BLaER1 treated with 17β-estradiol and CSF1 and Interleukin-3, amounts not matched to agents 10 nM and 100 nM (cell line): ENCODE measurements around the gene ZNF236.

Experiments
- H3K27ac ChIP-seq, 11 experiments: shearing (Covaris generic); formaldehyde crosslinking; 2 replicates each; pipeline ENCODE4 v1.8.1; 2022
- H3K27me3 ChIP-seq, 11 experiments: shearing (Covaris generic); formaldehyde crosslinking; 2 replicates each; pipeline ENCODE4 v1.8.1; 2022
- H3K36me3 ChIP-seq, 11 experiments: shearing (Covaris generic); formaldehyde crosslinking; 2 replicates each; pipeline ENCODE4 v1.8.1; 2022
- H3K4me1 ChIP-seq, 10 experiments: shearing (Covaris generic); formaldehyde crosslinking; 2 replicates each; pipeline ENCODE4 v1.8.1; 2022
- H3K4me2 ChIP-seq, 11 experiments: shearing (Covaris generic); formaldehyde crosslinking; 2 replicates each; pipeline ENCODE4 v1.8.1; 2022
- H3K4me3 ChIP-seq, 10 experiments: shearing (Covaris generic); formaldehyde crosslinking; 2 replicates each; pipeline ENCODE4 v1.8.1; 2022
- H3K9ac ChIP-seq, 11 experiments: shearing (Covaris generic); formaldehyde crosslinking; 2 replicates each; pipeline ENCODE4 v1.8.1; 2022
- H3K9me3 ChIP-seq, 11 experiments: shearing (Covaris generic); formaldehyde crosslinking; replicated peaks in 1 of 11; 2 replicates each; pipeline ENCODE4 v1.8.1; 2022
- H4K20me1 ChIP-seq, 11 experiments: shearing (Covaris generic); formaldehyde crosslinking; 2 replicates each; pipeline ENCODE4 v1.8.1; 2022
- Cebpa-rat ChIP-seq, 11 experiments: shearing (Covaris generic); IDR thresholded peaks; 2 replicates each; pipeline ENCODE4 v1.8.1; 2022

The ZNF236 gene

DNA sequence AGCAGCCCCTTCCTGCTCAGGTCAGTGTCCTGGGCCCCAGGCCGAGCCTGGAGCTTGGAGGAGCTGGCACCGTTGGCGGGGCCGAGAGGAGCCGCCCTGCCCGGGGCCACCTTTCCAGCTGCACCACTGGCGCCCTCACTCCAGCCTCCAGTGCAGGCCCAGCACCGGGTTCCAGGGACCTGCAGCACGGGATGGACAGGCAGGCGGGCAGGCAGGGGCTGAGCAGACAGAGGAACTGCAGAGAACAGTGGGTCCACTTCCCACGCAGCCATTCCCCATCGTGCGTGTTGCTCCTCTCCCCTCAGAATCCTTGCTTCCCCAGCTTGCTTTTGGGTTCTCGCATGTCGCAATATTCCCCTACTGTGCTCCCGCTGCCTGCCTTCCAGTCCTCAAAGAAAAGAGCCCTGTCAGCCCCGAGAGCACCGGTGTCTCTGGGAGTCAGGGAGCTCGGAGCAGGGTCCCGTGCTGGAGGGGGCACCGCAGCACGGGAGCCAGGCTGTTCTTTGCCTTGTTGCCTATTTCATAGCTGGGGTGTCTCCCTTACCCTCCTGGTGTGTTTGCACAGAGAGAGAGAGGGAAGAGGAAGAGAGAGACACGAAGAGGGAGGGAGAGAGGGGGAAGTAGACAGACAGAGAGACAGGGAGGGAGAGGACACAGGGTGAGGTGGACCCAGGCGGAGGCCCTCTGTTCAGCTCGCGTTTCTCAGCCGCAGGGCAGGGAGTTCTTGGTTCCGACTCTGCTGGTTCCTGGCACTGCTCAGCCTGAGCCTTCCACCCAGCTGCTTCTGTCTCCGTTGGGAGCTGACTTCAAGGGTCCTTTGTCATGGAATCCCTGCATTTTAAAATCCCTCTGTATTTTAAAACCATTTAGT, 184.2 kb downstream of the ZNF236 start:
- Histone ChIP-seq H3K4me3 (no peak overlapping the region), H4K20me1 (peaks cover 6 to 70% (median 34%) of the 10 kb centered on the region in 11 experiments; a peak in 19 of 22 replicates), H3K27ac (peak overlapping the region in 7 of 11 experiments; percentile 16 to 82 (median 31); a peak in 9 of 22 replicates), H3K9me3 (no peaks in the 10 kb centered on the region), H3K9ac (peak overlapping the region in 5 of 11 experiments; percentile 2 to 51 (median 19); a peak in 3 of 22 replicates), H3K4me1 (peaks cover 69 to 84% (median 75%) of the 10 kb centered on the region in 10 experiments), H3K36me3 (peaks cover 5 to 51% (median 24%) of the 10 kb centered on the region in 11 experiments; a peak in 20 of 22 replicates), H3K4me2 (peak overlapping the region in 10 of 11 experiments; percentile 71 to 95 (median 87); a peak in 19 of 22 replicates), H3K27me3 (no peaks in the 10 kb centered on the region; a peak in 1 of 22 replicates)
- TF ChIP-seq Cebpa-rat (IDR thresholded peaks at IDR 0.05) = peak in 4 of 11 experiments; percentile 13 to 44 (median 31); a peak in 4 of 22 replicates

DNA sequence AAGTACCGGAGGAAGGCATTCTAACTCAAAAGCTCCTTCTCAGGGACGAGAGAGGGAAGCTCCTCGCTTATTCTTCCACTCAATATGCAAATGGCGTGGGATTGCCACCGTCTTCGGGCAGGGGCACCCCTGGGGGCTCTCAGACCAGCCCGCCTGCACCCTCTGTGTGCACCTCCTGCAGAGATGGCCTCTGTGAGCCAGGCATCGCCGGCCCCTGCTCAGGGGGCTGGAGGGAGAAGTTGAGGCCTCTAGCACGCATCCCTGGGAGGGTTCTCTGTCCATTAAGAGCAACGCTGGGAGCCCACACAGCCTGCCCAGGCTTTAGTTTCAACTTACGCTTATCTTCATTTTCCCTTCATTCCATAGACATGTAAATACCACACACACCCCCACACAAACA, 184.9 kb downstream of the ZNF236 start:
- Histone ChIP-seq H3K27me3 (no peaks in the 10 kb centered on the region; a peak in 1 of 22 replicates), H3K4me2 (peak overlapping the region in 10 of 11 experiments; percentile 20 to 95 (median 87); a peak in 19 of 22 replicates), H3K27ac (peak overlapping the region in 3 of 11 experiments; percentile 31 to 82 (median 35); a peak in 3 of 22 replicates), H3K4me1 (peaks cover 69 to 91% (median 82%) of the 10 kb centered on the region in 10 experiments), H3K36me3 (peaks cover 11 to 58% (median 31%) of the 10 kb centered on the region in 11 experiments; a peak in 21 of 22 replicates), H3K9me3 (no peaks in the 10 kb centered on the region), H3K4me3 (no peak overlapping the region), H4K20me1 (peaks cover 13 to 77% (median 40%) of the 10 kb centered on the region in 11 experiments; a peak in 20 of 22 replicates), H3K9ac (peak overlapping the region in 3 of 11 experiments; percentile 14 to 26 (median 19); a peak in 2 of 22 replicates)
- TF ChIP-seq Cebpa-rat (IDR thresholded peaks at IDR 0.05) = no peak

DNA sequence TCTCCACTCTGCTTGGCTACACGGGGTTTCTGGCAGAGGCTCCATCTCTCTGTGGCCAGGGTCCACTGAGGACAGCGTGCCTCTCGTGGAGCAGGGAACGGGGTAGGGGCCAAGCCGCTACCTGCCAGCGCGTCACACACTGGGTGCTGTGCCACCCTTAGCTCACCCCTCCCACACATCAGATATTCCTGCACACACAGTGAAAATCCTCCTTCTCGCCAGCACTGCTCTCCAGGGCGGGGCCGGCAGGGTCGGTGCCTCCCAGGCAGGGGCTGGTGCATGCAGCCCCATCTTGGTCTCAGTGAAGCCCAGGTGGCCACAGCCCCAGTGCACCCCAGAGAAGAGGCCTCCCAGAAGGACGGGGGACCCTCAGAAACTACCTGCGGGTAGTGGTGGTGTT, 185.6 kb downstream of the ZNF236 start:
- no peaks in the 10 kb centered on the region; a peak in 1 of 22 replicates for H3K27me3 ChIP-seq
- no peak for TF ChIP-seq Cebpa-rat (IDR thresholded peaks at IDR 0.05)
- H3K4me2 ChIP-seq = peak overlapping the region in 4 of 11 experiments; percentile 14 to 95 (median 92); a peak in 6 of 22 replicates
- no peaks in the 10 kb centered on the region for H3K9me3 ChIP-seq
- H3K27ac ChIP-seq = no peak overlapping the region
- H3K9ac ChIP-seq = no peak overlapping the region
- peaks cover 21 to 85% (median 47%) of the 10 kb centered on the region in 11 experiments for H4K20me1 ChIP-seq
- H3K4me3 ChIP-seq = no peak overlapping the region
- peaks cover 69 to 98% (median 88%) of the 10 kb centered on the region in 10 experiments for H3K4me1 ChIP-seq
- H3K36me3 ChIP-seq = peaks cover 19 to 66% (median 39%) of the 10 kb centered on the region in 11 experiments

DNA sequence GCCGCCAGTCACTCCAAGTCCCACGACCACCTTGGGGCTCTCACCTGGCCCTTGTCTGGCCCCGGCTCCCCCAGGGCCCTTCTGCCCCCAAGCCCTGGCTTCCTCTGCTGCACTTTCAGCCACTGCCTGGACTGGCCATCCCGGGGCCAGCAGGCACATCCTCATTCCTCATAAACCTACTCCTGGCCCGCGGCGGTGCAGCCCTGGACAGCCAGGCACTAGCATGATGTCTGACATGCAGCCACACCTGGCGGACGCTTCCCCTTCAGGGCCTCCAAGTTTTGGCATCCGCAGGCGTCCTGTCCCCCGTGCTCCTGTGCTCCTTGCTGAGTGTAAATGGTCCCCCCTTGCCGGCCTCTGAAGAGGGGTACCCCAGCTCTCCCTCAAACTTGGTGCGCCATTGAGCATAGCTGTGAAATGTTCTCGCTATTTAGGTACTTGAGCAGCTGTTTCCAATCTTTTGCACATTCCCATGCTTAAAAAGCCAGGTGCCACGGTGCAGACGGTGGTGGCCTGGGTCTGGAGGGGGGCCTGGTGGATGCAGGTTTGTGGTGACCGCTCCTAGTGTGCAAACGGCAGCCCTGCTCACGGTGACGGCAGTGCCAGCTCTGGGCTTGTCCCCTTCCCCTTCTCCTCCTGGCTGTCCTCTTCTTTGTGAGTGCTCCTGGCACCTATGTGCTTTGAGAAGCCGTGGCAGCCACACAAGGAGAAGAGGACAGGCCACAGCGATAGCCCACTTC, 186.4 kb downstream of the ZNF236 start:
- TF ChIP-seq Cebpa-rat (IDR thresholded peaks at IDR 0.05) = no peak
- H3K9me3 ChIP-seq = no peaks in the 10 kb centered on the region
- peaks cover 69 to 98% (median 95%) of the 10 kb centered on the region in 10 experiments for H3K4me1 ChIP-seq
- H3K4me2 ChIP-seq = peak overlapping the region in 8 of 11 experiments; percentile 0 to 95 (median 70); a peak in 13 of 22 replicates
- no peaks in the 10 kb centered on the region; a peak in 1 of 22 replicates for H3K27me3 ChIP-seq
- peaks cover 26 to 73% (median 46%) of the 10 kb centered on the region in 11 experiments for H3K36me3 ChIP-seq
- H3K4me3 ChIP-seq = no peak overlapping the region
- H3K9ac ChIP-seq = peak overlapping the region in 2 of 11 experiments; percentile 3 to 41; a peak in 2 of 22 replicates
- peaks cover 28 to 92% (median 54%) of the 10 kb centered on the region in 11 experiments for H4K20me1 ChIP-seq
- H3K27ac ChIP-seq = peak overlapping the region in 4 of 11 experiments; percentile 6 to 45 (median 19); a peak in 4 of 22 replicates

DNA sequence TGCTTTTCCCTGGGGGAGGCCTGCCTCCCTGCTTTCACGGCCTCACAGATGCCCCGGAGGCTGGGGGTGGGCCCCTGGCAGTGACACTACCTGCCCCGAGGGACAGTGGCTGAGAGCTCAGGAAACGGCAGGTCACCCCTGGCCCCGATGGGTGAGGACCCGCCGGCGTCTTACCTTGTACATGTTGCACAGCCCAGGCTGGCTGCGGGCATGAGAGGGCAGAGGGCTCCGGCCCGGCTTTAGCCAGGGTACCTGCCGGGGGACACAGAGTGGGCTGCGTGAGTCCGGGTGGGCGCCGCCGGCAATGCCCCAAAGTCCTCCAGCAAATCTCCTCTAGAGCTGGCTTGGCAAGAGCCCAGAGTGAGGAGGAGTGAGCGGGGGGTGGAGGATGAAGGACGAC, 187.3 kb downstream of the ZNF236 start:
- H3K4me1 ChIP-seq = peaks cover 69 to 99% (median 97%) of the 10 kb centered on the region in 10 experiments
- no peaks in the 10 kb centered on the region; a peak in 1 of 22 replicates for H3K27me3 ChIP-seq
- peak overlapping the region in 5 of 11 experiments; percentile 3 to 43 (median 11); a peak in 7 of 22 replicates for H3K9ac ChIP-seq
- no peaks in the 10 kb centered on the region for H3K9me3 ChIP-seq
- no peak for TF ChIP-seq Cebpa-rat (IDR thresholded peaks at IDR 0.05)
- peak overlapping the region in 6 of 11 experiments; percentile 3 to 45 (median 10); a peak in 10 of 22 replicates for H3K27ac ChIP-seq
- H4K20me1 ChIP-seq = peaks cover 38 to 98% (median 63%) of the 10 kb centered on the region in 11 experiments
- peak overlapping the region in 8 of 11 experiments; percentile 50 to 78 (median 66); a peak in 15 of 22 replicates for H3K4me2 ChIP-seq
- H3K4me3 ChIP-seq = no peak overlapping the region
- peaks cover 36 to 82% (median 53%) of the 10 kb centered on the region in 11 experiments for H3K36me3 ChIP-seq

DNA sequence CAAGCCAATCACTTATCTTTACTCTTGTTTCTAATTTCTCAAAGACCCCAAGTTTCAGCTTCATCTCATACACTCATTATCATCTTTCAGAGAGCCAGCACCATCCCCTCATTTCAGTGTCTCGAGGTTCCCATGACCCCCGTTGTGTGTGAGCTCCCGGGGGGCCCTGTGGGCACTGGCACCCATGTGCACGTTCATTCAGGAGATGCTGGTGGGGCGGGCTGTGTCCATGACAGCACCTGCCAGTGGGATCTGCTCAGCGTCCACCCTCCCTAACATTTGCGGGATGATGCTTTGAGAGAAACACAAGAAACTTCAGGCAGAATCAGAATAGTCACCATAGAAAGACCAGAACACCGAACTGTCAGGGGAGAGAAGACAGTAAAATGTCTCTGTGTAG, 189.8 kb downstream of the ZNF236 start:
- Histone ChIP-seq H3K9ac (no peak overlapping the region), H3K27ac (peak overlapping the region in 4 of 11 experiments; percentile 1 to 41 (median 24); a peak in 4 of 22 replicates)

DNA sequence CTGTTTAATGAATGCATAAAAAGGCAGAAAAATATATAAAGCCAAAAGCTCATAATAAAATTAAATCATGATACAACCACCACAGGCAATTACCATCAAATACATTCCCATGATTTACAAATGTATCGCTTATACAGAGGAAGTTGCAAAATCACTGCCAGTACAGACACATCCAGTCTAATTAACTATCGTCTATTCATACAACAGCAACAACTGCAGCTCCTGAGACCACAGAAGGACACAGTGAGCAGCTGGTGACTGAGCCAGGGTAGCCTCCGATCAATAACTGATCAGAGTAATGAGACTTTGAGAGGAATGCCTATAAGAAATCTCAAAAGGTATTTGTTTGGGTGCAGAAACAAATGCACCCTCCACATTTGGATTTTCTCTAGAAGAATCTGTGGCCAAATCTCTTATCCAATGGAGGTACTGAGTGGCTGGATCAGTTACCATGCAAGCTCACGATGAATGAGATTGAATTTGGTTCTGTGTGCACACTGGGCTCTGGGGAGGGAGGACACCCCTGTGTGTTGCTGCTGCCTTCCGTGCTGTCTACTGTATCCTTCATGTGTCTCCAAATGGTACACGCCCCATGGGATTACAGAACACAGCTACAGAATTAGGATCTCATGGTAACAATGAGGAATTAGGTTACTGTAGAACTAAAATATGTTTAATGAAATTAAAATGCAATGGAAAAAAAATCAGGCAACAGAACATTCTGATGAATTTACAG, 190.6 kb downstream of the ZNF236 start:
- Histone ChIP-seq H3K36me3 (peaks cover 67 to 99% (median 86%) of the 10 kb centered on the region in 11 experiments), H4K20me1 (peaks cover 62 to 100% (median 80%) of the 10 kb centered on the region in 11 experiments), H3K9me3 (no peaks in the 10 kb centered on the region), H3K27ac (peak overlapping the region in 6 of 11 experiments; percentile 27 to 66 (median 49); a peak in 6 of 22 replicates), H3K4me2 (peak overlapping the region; percentile 19 to 76 (median 56); a peak in 19 of 22 replicates), H3K4me1 (peaks cover 61 to 88% (median 80%) of the 10 kb centered on the region in 10 experiments), H3K9ac (0 out of 22 replicates have a peak overlapping the region, but pooled peaks of 1 of the 11 experiments have one; percentile 3), H3K27me3 (no peaks in the 10 kb centered on the region), H3K4me3 (no peak overlapping the region)
- TF ChIP-seq Cebpa-rat (IDR thresholded peaks at IDR 0.05) = no peak

More for the DNA sequence above, 189.8 kb downstream of the ZNF236 start:
- peak overlapping the region in 10 of 11 experiments; percentile 12 to 76 (median 57); a peak in 14 of 22 replicates for H3K4me2 ChIP-seq
- no peaks in the 10 kb centered on the region for H3K27me3 ChIP-seq
- peaks cover 55 to 99% (median 73%) of the 10 kb centered on the region in 11 experiments for H4K20me1 ChIP-seq
- H3K4me1 ChIP-seq = peaks cover 69 to 96% (median 86%) of the 10 kb centered on the region in 10 experiments
- no peak for TF ChIP-seq Cebpa-rat (IDR thresholded peaks at IDR 0.05)
- H3K9me3 ChIP-seq = no peaks in the 10 kb centered on the region
- H3K4me3 ChIP-seq = no peak overlapping the region
- H3K36me3 ChIP-seq = peaks cover 59 to 96% (median 77%) of the 10 kb centered on the region in 11 experiments
